ENCODE data around the gene ZCCHC7. TPM values are rescaled to one million over a fixed set of nuclear protein-coding genes. Genes with fewer than 3 reads are reported as not detected.

ZCCHC7 gene
- total and polyA plus RNA-seq, 2 of the 8 experiments (the other 6 are each of a cell fraction or from before 2014, with no cell fraction given), result 12.2 to 27.5 TPM

DNA sequence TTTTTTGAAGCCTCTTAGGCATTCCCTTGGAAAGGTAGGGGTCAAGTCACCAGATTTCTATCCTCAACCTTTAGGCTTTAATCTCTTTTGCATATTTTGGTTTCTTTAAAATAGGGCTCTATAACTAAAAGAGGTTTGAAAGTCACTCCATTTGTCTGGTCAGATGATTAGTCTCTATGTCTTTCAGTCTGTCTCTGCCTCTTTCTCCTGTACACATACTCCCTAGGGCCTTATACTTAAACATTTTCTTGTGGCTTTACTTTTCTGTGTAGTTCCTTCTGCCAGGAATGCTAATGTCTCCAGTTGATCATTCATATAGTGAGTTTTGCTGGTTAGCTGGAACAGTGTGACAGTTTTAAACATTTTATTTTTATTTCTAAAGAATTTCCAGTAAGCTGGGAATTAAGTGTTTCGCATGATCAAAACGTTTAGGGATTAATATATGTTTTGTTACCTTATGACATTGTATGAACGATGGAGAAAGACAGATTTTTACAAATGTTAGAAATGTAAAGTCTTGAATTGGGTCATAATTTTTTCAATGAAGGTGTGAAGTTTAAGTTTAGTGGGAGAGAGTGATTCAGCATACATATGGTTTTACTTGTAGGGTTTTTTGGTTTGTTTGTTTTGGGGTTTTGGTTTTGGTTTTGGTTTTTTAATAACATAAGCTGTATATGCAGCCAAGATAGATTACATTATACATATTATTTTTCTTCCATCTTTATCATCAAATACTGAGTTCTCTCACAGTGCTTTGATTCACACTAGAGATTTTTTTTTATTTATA is 90.6 kb downstream of the ZCCHC7 start:
- H3K56ac ChIP-seq (replicated peaks; ENCODE audit: insufficient read length, low read depth, low read length), result no peak overlapping the region
- H3K79me1 ChIP-seq (ENCODE audit: low read depth, low read length), result no peaks in the 10 kb centered on the region; the same call in 1 of the 2 replicates
- no peak overlapping the region for H2BK5ac ChIP-seq (ENCODE audit: low read depth, low read length)
- TF ChIP-seq, protein P1, sequence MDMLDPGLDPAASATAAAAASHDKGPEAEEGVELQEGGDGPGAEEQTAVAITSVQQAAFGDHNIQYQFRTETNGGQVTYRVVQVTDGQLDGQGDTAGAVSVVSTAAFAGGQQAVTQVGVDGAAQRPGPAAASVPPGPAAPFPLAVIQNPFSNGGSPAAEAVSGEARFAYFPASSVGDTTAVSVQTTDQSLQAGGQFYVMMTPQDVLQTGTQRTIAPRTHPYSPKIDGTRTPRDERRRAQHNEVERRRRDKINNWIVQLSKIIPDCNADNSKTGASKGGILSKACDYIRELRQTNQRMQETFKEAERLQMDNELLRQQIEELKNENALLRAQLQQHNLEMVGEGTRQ (IDR thresholded peaks at IDR 0.05; ENCODE audit: low read length), result no peak
- TF ChIP-seq ASH2L (IDR thresholded peaks at IDR 0.05; ENCODE audit: low read length) (no peak), CEBPB (IDR thresholded peaks at IDR 0.05; ENCODE audit: low read depth, low read length) (no peak)
- no peak overlapping the region for H3K4ac ChIP-seq (replicated peaks; ENCODE audit: insufficient read length, low read depth, low read length)
- H2AK5ac ChIP-seq (ENCODE audit: low read depth, low read length), result no peak overlapping the region
- H3K27ac ChIP-seq (ENCODE audit: low read depth, low read length), result no peak overlapping the region
- H3K9me3 ChIP-seq (ENCODE audit: insufficient read depth in 2 of 2, low read depth in 1 of 2, low read length in 1 of 2), result no peaks in the 10 kb centered on the region
- H3K23ac ChIP-seq (ENCODE audit: insufficient read length), result no peak overlapping the region
- no peak for DNase-seq (ENCODE audit: low read depth in 1 of 2, low spot score in 2 of 2)
- no peak overlapping the region for H3K14ac ChIP-seq (ENCODE audit: insufficient read length)
- no peak overlapping the region for H3K4me2 ChIP-seq (ENCODE audit: insufficient read depth in 1 of 2, low read depth in 2 of 2, low read length in 2 of 2)
- CTCF ChIA-PET (ENCODE audit: partially characterized antibody), result interaction anchor here (0.9 to 1.7 kb wide), 3 partner anchors 14 to 130 kb away, joined by 3 to 4 read pairs (median 3); no protein-coding TSS in a partner anchor
- no peak overlapping the region for H3K4me3 ChIP-seq (ENCODE audit: extremely low read depth in 1 of 4, insufficient read depth in 2 of 4, low read depth in 3 of 4, low read length in 4 of 4)
- no peaks in the 10 kb centered on the region for H3K23me2 ChIP-seq (ENCODE audit: low read depth, low read length)
- H2BK120ac ChIP-seq (replicated peaks; ENCODE audit: low read depth, low read length), result no peak overlapping the region
- H4K91ac ChIP-seq (replicated peaks; ENCODE audit: insufficient read length, low read length), result no peak overlapping the region
- no peaks in the 10 kb centered on the region for H4K20me1 ChIP-seq (replicated peaks in 1 of 2; ENCODE audit: control insufficient read depth in 1 of 2, insufficient read depth in 2 of 2, low read length in 2 of 2)
- no peak overlapping the region for H2BK20ac ChIP-seq (ENCODE audit: low read length)
- H3K18ac ChIP-seq (ENCODE audit: extremely low read depth, low read length), result no peak overlapping the region
- POLR2A ChIA-PET (ENCODE audit: partially characterized antibody), result no interaction called here
- H3K4me1 ChIP-seq (replicated peaks in 1 of 4; ENCODE audit: control insufficient read depth in 3 of 4, insufficient read depth in 4 of 4, low read length in 3 of 4), result peaks cover 0 to 3% (median under 1%) of the 10 kb centered on the region in 4 experiments; a peak in 2 of 7 replicates
- no peak overlapping the region for H2AFZ ChIP-seq (ENCODE audit: low read length)
- H2BK15ac ChIP-seq (ENCODE audit: low read length), result no peak overlapping the region
- peaks cover 0 to 12% of the 10 kb centered on the region in 2 experiments; a peak in 2 of 4 replicates for H3K79me2 ChIP-seq (ENCODE audit: control insufficient read depth in 1 of 2, insufficient read depth in 2 of 2, low read length in 2 of 2)
- no peak for FAIRE-seq
- no peak overlapping the region for H4K8ac ChIP-seq (ENCODE audit: extremely low read depth, insufficient read depth, low read length)
- H3K36me3 ChIP-seq (ENCODE audit: control insufficient read depth in 2 of 4, insufficient read depth in 4 of 4, low read length in 3 of 4), result no peaks in the 10 kb centered on the region
- H4K5ac ChIP-seq (ENCODE audit: insufficient read length, low read depth, low read length), result no peak overlapping the region
- 90% methylated on average over 3 of the region's 3 CpGs; no CpG with 5 or more reads in 1 of the 2 experiments for WGBS, 2 experiments (ENCODE audit: extremely low coverage in 1 of 2, insufficient coverage in 1 of 2, insufficient read length in 1 of 2, insufficient replicate concordance in 2 of 2, low coverage in 1 of 2, low lambda C conversion rate in 2 of 2, missing lambda C conversion rate in 1 of 2)
- no peak overlapping the region for H2BK12ac ChIP-seq (ENCODE audit: low read depth, low read length)
- H3K27me3 ChIP-seq (replicated peaks in 1 of 4; ENCODE audit: control insufficient read depth in 3 of 4, extremely low read depth in 1 of 4, insufficient read depth in 3 of 4, low read length in 3 of 4), result no peaks in the 10 kb centered on the region
- no peak overlapping the region for H3K9ac ChIP-seq (replicated peaks in 1 of 4; ENCODE audit: extremely low read depth in 1 of 4, low read depth in 3 of 4, low read length in 3 of 4)
